AG04449 (cell line): ENCODE measurements around the gene LRP8.

Source experiments
- CTCF ChIA-PET: fragments of 350-600 bp; formaldehyde crosslinking; extraction: SDS; loops from one replicate; lab custom pipeline; 2021; ENCODE audit warnings: antibody characterized with exemption; lab: Yijun Ruan, JAX
- POLR2A ChIA-PET: fragments of 400-600, 350-600 bp; formaldehyde crosslinking; extraction: SDS; loops from one replicate; lab custom pipeline; 2020; ENCODE audit warnings: antibody characterized with exemption, inconsistent platforms; lab: Yijun Ruan, JAX
- DNase-seq: peaks from one replicate; pipeline ENCODE4 v3.0.0-alpha.2; 2010; ENCODE audit warnings: low read depth, low spot score
- H3K4me3 ChIP-seq: 2 replicates; pipeline ENCODE4 v1.5.1; 2011; ENCODE audit warnings: low read depth, mild to moderate bottlenecking, control low read depth, low read length
- CTCF ChIP-seq: IDR thresholded peaks from one replicate; pipeline ENCODE4 v1.5.1; 2011; ENCODE audit warnings: mild to moderate bottlenecking, moderate library complexity, low read length, control low read depth, inconsistent platforms; ENCODE audit not compliant: insufficient read depth; ENCODE audit errors: missing control alignments

LRP8 gene

GRCh38 chr1:53369034-53369750, 41.3 kb upstream of the LRP8 start:
- H3K4me3 ChIP-seq = no peak overlapping the region
- TF ChIP-seq CTCF = no peak
- POLR2A ChIA-PET = no interaction called here
- no peak for DNase-seq
- CTCF ChIA-PET = interaction anchor here (1.4 to 1.8 kb wide), 3 partner anchors 24 to 91 kb away, joined by 3 to 8 read pairs (median 5); no protein-coding TSS in a partner anchor

- ChIA-PET CTCF (interaction anchor here (1.8 kb wide), 2 partner anchors 25 to 91 kb away, joined by 5 to 8 read pairs; no protein-coding TSS in a partner anchor), POLR2A (no interaction called here)
- no peak overlapping the region for H3K4me3 ChIP-seq
- no peak for DNase-seq
- no peak for TF ChIP-seq CTCF
Measured at GRCh38 chr1:53368314-53369033, 40.6 kb upstream of the LRP8 start.

- H3K4me3 ChIP-seq = no peak overlapping the region
- ChIA-PET CTCF (interaction anchor here (1.8 kb wide), 2 partner anchors 25 to 90 kb away, joined by 5 to 8 read pairs; no protein-coding TSS in a partner anchor), POLR2A (no interaction called here)
- no peak for DNase-seq
- no peak for TF ChIP-seq CTCF
Measured at GRCh38 chr1:53367503-53368313, 39.8 kb upstream of the LRP8 start.

GRCh38 chr1:53366901-53367502, 39.1 kb upstream of the LRP8 start:
- POLR2A ChIA-PET = no interaction called here
- TF ChIP-seq CTCF = no peak
- no peak for DNase-seq
- no peak overlapping the region for H3K4me3 ChIP-seq
- CTCF ChIA-PET = interaction anchor here (1.8 kb wide), 1 partner anchor 26 kb away, joined by 5 read pairs; no protein-coding TSS in a partner anchor

- H3K4me3 ChIP-seq = no peak overlapping the region
- no peak for DNase-seq
- ChIA-PET POLR2A (no interaction called here), CTCF (no interaction called here)
- TF ChIP-seq CTCF = no peak
Measured at GRCh38 chr1:53365437-53366063, 37.7 kb upstream of the LRP8 start.
